ENCODE data around the gene P3H3.

DNA sequence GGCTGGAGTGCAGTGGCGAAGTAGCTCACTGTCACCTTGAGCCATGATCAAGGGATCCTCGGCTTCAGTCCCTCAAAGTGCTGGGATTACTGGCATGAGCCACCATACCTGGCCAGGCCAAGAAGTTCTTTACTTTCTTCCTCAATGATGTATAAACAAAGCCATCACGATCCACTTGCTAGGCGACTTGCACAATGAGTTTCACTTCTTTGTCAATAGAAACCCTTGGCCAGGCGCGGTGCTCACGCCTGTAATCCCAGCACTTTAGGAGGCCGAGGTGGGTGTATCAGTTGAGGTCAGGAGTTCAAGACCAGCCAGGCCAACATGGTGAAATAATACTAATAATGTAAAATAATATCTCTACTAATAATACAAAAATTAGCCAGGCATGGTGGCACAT, 59.3 kb downstream of the P3H3 start:
- TF ChIP-seq, protein P1, sequence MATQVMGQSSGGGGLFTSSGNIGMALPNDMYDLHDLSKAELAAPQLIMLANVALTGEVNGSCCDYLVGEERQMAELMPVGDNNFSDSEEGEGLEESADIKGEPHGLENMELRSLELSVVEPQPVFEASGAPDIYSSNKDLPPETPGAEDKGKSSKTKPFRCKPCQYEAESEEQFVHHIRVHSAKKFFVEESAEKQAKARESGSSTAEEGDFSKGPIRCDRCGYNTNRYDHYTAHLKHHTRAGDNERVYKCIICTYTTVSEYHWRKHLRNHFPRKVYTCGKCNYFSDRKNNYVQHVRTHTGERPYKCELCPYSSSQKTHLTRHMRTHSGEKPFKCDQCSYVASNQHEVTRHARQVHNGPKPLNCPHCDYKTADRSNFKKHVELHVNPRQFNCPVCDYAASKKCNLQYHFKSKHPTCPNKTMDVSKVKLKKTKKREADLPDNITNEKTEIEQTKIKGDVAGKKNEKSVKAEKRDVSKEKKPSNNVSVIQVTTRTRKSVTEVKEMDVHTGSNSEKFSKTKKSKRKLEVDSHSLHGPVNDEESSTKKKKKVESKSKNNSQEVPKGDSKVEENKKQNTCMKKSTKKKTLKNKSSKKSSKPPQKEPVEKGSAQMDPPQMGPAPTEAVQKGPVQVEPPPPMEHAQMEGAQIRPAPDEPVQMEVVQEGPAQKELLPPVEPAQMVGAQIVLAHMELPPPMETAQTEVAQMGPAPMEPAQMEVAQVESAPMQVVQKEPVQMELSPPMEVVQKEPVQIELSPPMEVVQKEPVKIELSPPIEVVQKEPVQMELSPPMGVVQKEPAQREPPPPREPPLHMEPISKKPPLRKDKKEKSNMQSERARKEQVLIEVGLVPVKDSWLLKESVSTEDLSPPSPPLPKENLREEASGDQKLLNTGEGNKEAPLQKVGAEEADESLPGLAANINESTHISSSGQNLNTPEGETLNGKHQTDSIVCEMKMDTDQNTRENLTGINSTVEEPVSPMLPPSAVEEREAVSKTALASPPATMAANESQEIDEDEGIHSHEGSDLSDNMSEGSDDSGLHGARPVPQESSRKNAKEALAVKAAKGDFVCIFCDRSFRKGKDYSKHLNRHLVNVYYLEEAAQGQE (IDR thresholded peaks at IDR 0.05; ENCODE audit: low read depth) = no peak
- no peak for TF ChIP-seq RAD21 (IDR thresholded peaks at IDR 0.05; ENCODE audit: low read depth)
